CD4-positive, alpha-beta T cell treated with Interleukin-17A for 1 hour (primary cell): Measurements from ENCODE around the gene ZNF440.
A peak's percentile ranks its signal among the peaks of the same experiment; 100 is the strongest.
"Not testable (repeated sequence)": the region's sequence is repeated elsewhere in the genome, so short reads cannot be mapped to it uniquely, and the experiment has no call there.

Source experiments
- DNase-seq: peaks from one replicate; pipeline ENCODE4 v3.0.0-alpha.2; 2020

ZNF440 gene

GRCh38 chr19:11814029-11814699, at the start of gene ZNF440:
Gene ZNF440 (plus strand): TSS chr19:11814273. CDS start chr19:11814448, 175 bp downstream.
- peak; percentile 85 for DNase-seq

GRCh38 chr19:11766597-11767591, 47.2 kb upstream of the ZNF440 start, which contains the start of gene ZNF441:
Gene ZNF441 (plus strand): TSS chr19:11767000. CDS start chr19:11767194, 194 bp downstream.
- peak; percentile 94 for DNase-seq

- DNase-seq: peak; percentile 32
Measured at GRCh38 chr19:11767633-11768133, 46.4 kb upstream of the ZNF440 start.

- DNase-seq: no peak
Measured at GRCh38 chr19:11769995-11770394, 44.1 kb upstream of the ZNF440 start.

GRCh38 chr19:11771520-11771919, 42.6 kb upstream of the ZNF440 start:
- DNase-seq: not testable (repeated sequence)

GRCh38 chr19:11776669-11777068, 37.4 kb upstream of the ZNF440 start:
- DNase-seq: not testable (repeated sequence)

GRCh38 chr19:11780431-11781020, 33.5 kb upstream of the ZNF440 start:
- no peak for DNase-seq

GRCh38 chr19:11781295-11782057, 32.6 kb upstream of the ZNF440 start:
- no peak for DNase-seq

- no peak for DNase-seq
Measured at GRCh38 chr19:11783767-11784166, 30.3 kb upstream of the ZNF440 start.

GRCh38 chr19:11784356-11784755, 29.7 kb upstream of the ZNF440 start:
- DNase-seq: no peak

- DNase-seq: no peak
Measured at GRCh38 chr19:11787536-11787935, 26.5 kb upstream of the ZNF440 start.

GRCh38 chr19:11792942-11793341, 21.1 kb upstream of the ZNF440 start:
- DNase-seq: no peak

- DNase-seq: peak; percentile 88
Measured at GRCh38 chr19:11797491-11797890, 16.6 kb upstream of the ZNF440 start.

GRCh38 chr19:11798391-11799330, 15.4 kb upstream of the ZNF440 start, which contains the start of gene ZNF491:
Gene ZNF491 (plus strand): TSS chr19:11798523. CDS start chr19:11805954, 7,431 bp downstream.
- peak; percentile 86 for DNase-seq

GRCh38 chr19:11806354-11807098, 7.5 kb upstream of the ZNF440 start:
- DNase-seq: no peak

GRCh38 chr19:11807099-11807380, 7.0 kb upstream of the ZNF440 start:
- DNase-seq: no peak

GRCh38 chr19:11813703-11814028, 407 bp upstream of the ZNF440 start:
- DNase-seq: no peak

GRCh38 chr19:11814700-11815035, 595 bp downstream of the ZNF440 start:
- DNase-seq: no peak

GRCh38 chr19:11821474-11822109, 7.5 kb downstream of the ZNF440 start:
- no peak for DNase-seq
